Activated gamma-delta T cell treated with Interleukin-2 at 50 U/mL for 16 hours (primary cell): Measurements from ENCODE around the gene LIPM.

Experiments
- DNase-seq: peaks from one replicate; pipeline ENCODE4 v3.0.0-alpha.2; 2020

LIPM gene

DNA sequence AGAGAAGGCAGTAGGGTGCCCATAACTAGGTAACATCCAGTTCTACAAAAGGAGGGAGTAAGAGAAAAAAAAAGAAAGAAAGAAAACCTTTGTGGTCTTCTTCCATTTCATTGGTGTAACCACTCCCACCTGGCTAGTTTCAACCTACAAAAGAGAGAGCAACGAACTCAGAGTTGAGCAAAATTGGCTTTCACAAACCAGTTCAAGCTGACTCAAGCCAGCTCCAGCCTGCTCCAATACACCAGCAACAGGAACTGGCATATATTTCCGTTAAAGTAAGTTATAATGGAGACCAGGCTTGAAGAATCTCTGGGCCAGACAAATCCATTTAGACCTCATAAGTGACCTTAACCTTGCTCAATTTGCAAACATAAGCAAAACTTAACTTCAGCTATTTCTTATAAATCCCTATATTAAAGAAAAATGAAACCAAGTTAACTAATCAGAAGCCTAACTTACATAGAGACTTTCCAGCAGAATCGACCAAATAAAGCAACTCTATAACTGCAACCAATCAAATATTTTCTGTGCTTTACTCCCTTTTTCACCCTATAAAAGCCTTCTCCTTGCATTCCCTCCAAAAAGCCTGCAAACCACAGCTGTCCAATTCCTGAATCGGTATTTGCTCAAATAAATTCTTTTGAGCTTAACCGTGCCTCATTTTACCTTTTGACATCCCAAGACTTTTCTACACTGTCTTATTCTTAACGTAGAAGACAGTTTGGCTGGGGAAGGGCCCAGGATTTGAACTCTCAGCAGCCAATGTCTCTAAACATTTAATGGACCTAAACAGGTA, 39.0 kb downstream of the LIPM start:
- no peak for DNase-seq

GRCh38 chr10:88843171-88843570, 40.6 kb downstream of the LIPM start:
- no peak for DNase-seq

- DNase-seq, result no peak
These were observed 46.0 kb downstream of the LIPM start for GRCh38 chr10:88848499-88848898.

- no peak for DNase-seq
These were observed 46.7 kb downstream of the LIPM start for GRCh38 chr10:88849234-88849633.

GRCh38 chr10:88850712-88851111, 48.2 kb downstream of the LIPM start:
- DNase-seq, result no peak

- DNase-seq, result no peak
These were observed 49.2 kb downstream of the LIPM start, which contains the start of gene ANKRD22 for GRCh38 chr10:88851706-88852105. ANKRD22 (minus strand) TSS chr10:88851844; CDS start chr10:88851607, 237 bp downstream.

- DNase-seq, result no peak
These were observed 49.8 kb downstream of the LIPM start for GRCh38 chr10:88852327-88852726.

GRCh38 chr10:88853155-88853881, 50.8 kb downstream of the LIPM start:
- no peak for DNase-seq

GRCh38 chr10:88854684-88855083, 52.2 kb downstream of the LIPM start:
- no peak for DNase-seq

- DNase-seq, result no peak
These were observed 55.3 kb downstream of the LIPM start for GRCh38 chr10:88857831-88858230.

- no peak for DNase-seq
These were observed 56.0 kb downstream of the LIPM start for GRCh38 chr10:88858491-88858890.

GRCh38 chr10:88861036-88861435, 58.5 kb downstream of the LIPM start:
- no peak for DNase-seq

DNA sequence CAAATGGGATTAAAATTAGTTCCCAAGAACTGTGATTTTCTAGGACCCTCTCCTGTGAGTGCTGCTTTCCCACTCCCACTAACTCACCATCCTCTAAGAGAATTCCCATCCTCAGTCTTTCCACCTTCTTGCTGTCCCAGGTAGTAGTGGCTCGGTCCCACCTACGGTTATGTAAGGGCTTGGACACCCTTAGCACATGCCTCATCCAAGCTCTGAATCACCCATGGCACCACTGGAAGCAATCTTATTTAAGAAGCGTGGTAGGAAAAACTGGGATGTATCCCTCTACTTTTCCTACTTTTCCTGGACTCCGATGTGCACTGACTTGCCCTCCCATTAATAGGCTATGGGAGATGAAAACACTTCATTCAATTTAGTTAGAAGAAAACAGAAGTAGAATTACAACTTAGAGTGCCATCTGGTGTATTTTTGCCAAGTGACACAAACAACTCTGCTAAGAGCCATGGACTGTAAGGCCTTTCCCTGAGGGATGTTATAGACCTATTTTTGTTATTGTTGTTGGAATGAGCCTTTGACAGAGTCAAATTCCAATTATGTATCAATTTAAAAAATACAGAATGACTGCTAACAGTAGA, 62.8 kb downstream of the LIPM start:
- no peak for DNase-seq

- DNase-seq, result no peak
These were observed 63.9 kb downstream of the LIPM start for GRCh38 chr10:88866454-88866853.

DNA sequence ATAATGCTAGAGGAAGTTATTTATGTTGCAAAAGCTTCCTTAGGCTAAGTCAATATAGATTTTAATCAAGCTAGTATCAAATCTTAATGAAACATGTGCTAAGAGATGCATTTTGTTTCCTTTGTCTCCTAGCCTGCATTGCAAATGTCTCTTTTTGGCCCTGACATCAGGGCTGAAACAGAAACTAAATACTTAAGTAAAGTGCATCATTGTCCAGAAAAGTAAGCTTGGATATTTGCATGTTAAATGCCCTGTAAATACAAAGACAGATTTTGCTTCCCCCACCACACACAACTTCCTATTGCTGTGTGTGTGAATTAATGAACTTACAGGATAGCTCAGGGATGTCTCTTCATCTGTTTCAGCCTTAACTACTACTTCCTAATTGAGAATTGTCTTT, 67.6 kb downstream of the LIPM start:
- DNase-seq, result no peak
